ENCODE results near the gene PKP2. TPM values are rescaled to one million over a fixed set of nuclear protein-coding genes. Genes with fewer than 3 reads are reported as not detected.

Gene PKP2
- total and polyA plus RNA-seq, 4 donors, result 0.91 to 10.4 (median 3.8) TPM

DNA sequence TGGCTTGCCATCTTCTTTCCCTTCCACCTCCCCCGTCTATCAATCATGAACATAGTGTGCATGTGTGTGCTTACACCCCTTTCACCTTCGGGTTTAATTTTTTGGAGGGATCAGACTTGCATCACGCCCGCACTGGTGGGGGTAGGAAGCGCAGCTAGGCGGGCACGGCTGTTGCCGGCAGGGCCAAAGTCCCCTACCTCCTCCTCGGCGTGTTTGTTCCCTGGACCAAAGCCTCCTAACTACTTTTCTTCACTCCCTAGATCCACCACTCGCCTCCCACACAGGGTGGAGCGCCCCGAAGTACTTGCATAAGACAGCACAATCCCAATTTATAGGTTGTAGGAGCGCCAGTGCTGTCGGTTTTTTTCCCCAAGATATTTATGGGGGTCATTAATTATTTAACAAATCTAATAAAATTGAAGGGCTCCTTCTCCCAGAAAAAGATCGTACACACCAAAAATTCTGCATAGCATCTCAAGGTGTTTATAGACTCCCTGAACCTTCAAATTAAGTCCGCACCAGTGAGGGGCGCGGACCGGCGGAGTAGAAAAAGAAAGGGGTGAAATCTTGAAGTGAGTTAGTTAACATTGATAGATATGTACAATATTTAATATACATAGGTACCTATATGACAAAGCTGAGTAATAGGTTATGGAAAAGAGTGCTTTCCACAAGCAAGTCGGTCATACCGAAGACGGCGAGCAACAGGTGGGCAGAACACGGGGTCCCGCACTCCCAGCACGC lies 717 bp downstream of the PKP2 start:
- peaks cover 0 to 40% (median 13%) of the 10 kb centered on the region in 3 donors for H3K27me3 ChIP-seq (ENCODE audit: control insufficient read depth in 3 of 3, insufficient read depth in 3 of 3, low read length in 2 of 3)
- H3K4me3 ChIP-seq, result peak overlapping the region; percentile 49
- ATAC-seq (ENCODE audit: insufficient read depth, low FRiP score) (no peak), DNase-seq (no peak)
- H3K36me3 ChIP-seq (ENCODE audit: control insufficient read depth in 4 of 4, insufficient read depth in 4 of 4, low read length in 4 of 4), result no peaks in the 10 kb centered on the region
- H3K27ac ChIP-seq (ENCODE audit: low read depth in 1 of 2, low read length in 1 of 2), result peak overlapping the region in 1 of 2 donors; percentile 84
- peaks cover 0 to 2% (median 0%) of the 10 kb centered on the region in 4 donors for H3K9me3 ChIP-seq (ENCODE audit: control insufficient read depth in 4 of 4, insufficient read depth in 3 of 4, low read length in 3 of 4)
- H3K4me1 ChIP-seq (ENCODE audit: control insufficient read depth in 5 of 5, insufficient read depth in 5 of 5, low read length in 5 of 5), result peaks cover 0 to 25% (median 10%) of the 10 kb centered on the region in 5 donors
- WGBS, 2 donors, result 5 to 6% methylated on average over 28 of the region's 28 CpGs
- TF ChIP-seq, protein P1, sequence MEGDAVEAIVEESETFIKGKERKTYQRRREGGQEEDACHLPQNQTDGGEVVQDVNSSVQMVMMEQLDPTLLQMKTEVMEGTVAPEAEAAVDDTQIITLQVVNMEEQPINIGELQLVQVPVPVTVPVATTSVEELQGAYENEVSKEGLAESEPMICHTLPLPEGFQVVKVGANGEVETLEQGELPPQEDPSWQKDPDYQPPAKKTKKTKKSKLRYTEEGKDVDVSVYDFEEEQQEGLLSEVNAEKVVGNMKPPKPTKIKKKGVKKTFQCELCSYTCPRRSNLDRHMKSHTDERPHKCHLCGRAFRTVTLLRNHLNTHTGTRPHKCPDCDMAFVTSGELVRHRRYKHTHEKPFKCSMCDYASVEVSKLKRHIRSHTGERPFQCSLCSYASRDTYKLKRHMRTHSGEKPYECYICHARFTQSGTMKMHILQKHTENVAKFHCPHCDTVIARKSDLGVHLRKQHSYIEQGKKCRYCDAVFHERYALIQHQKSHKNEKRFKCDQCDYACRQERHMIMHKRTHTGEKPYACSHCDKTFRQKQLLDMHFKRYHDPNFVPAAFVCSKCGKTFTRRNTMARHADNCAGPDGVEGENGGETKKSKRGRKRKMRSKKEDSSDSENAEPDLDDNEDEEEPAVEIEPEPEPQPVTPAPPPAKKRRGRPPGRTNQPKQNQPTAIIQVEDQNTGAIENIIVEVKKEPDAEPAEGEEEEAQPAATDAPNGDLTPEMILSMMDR (IDR thresholded peaks at IDR 0.05; ENCODE audit: control extremely low read depth, extremely low read depth), result no peak
- no peak overlapping the region for H3K9ac ChIP-seq (ENCODE audit: insufficient read depth in 1 of 2, low read length in 2 of 2)

DNA sequence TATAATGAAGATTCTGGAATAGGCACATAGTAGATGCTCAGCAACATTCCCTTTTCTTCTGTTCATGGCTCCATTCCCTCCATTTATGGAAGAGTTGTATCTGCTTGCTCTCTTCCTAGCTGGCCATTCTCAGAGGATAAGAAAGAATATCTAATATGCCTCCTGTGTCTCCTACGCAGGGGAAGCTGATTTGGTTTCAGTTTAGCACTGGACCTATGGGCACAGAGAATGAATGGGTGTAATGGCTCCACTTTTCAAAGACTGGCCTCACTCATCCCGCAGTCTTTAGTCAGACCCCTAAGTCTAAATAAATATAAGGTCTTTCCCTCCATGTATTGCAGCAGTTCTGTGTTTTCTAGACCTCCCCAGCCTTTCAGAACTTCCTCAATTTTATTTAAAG lies 2.0 kb downstream of the PKP2 start:
- Histone ChIP-seq H3K4me3 (no peak overlapping the region), H3K9me3 (ENCODE audit: control insufficient read depth in 4 of 4, insufficient read depth in 3 of 4, low read length in 3 of 4) (peaks cover 0 to 2% (median 0%) of the 10 kb centered on the region in 4 donors), H3K27me3 (ENCODE audit: control insufficient read depth in 3 of 3, insufficient read depth in 3 of 3, low read length in 2 of 3) (peaks cover 0 to 37% (median 8%) of the 10 kb centered on the region in 3 donors), H3K27ac (ENCODE audit: low read depth in 1 of 2, low read length in 1 of 2) (peak overlapping the region in 1 of 2 donors; percentile 97), H3K9ac (ENCODE audit: insufficient read depth in 1 of 2, low read length in 2 of 2) (no peak overlapping the region), H3K4me1 (ENCODE audit: control insufficient read depth in 5 of 5, insufficient read depth in 5 of 5, low read length in 5 of 5) (peaks cover 4 to 25% (median 10%) of the 10 kb centered on the region in 5 donors), H3K36me3 (ENCODE audit: control insufficient read depth in 4 of 4, insufficient read depth in 4 of 4, low read length in 4 of 4) (no peaks in the 10 kb centered on the region)
- 44 to 46% methylated on average over 2 of the region's 2 CpGs for WGBS, 2 donors
- ATAC-seq (ENCODE audit: insufficient read depth, low FRiP score), result no peak
- TF ChIP-seq, protein P1 (IDR thresholded peaks at IDR 0.05; ENCODE audit: control extremely low read depth, extremely low read depth), result no peak
- DNase-seq, result no peak

DNA sequence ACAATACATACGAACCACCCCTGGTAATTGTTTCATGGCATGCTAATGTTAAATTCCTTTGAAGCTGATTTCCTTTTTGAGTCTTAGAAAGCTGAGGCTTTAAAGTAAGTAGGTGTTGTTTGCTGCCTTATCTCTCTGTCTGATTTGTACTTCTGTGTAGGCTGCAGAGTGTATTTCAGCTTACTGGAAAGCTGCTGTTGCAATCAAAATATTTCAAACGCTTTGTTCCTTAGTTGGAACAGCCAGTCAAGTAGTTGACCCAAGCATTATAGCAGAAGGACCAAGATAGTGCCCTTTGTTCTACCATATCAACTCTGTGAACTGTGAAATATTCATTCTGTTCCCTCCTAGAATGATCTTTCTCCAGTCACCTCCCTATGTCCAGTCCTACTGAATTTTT lies 3.1 kb downstream of the PKP2 start:
- TF ChIP-seq, protein P1 (IDR thresholded peaks at IDR 0.05; ENCODE audit: control extremely low read depth, extremely low read depth), result no peak
- DNase-seq (peak in 2 of 3 donors; percentile 41 to 46), ATAC-seq (ENCODE audit: insufficient read depth, low FRiP score) (no peak)
- peaks cover 8 to 25% (median 14%) of the 10 kb centered on the region in 5 donors for H3K4me1 ChIP-seq (ENCODE audit: control insufficient read depth in 5 of 5, insufficient read depth in 5 of 5, low read length in 5 of 5)
- H3K36me3 ChIP-seq (ENCODE audit: control insufficient read depth in 4 of 4, insufficient read depth in 4 of 4, low read length in 4 of 4), result no peaks in the 10 kb centered on the region
- peak overlapping the region in 1 of 2 donors; percentile 17 for H3K9ac ChIP-seq (ENCODE audit: insufficient read depth in 1 of 2, low read length in 2 of 2)
- peaks cover 0 to 2% (median 0%) of the 10 kb centered on the region in 4 donors for H3K9me3 ChIP-seq (ENCODE audit: control insufficient read depth in 4 of 4, insufficient read depth in 3 of 4, low read length in 3 of 4)
- 19 to 28% methylated on average over 2 of the region's 2 CpGs for WGBS, 2 donors
- peak overlapping the region in 1 of 2 donors; percentile 97 for H3K27ac ChIP-seq (ENCODE audit: low read depth in 1 of 2, low read length in 1 of 2)
- H3K4me3 ChIP-seq, result no peak overlapping the region
- peaks cover 0 to 37% (median 8%) of the 10 kb centered on the region in 3 donors for H3K27me3 ChIP-seq (ENCODE audit: control insufficient read depth in 3 of 3, insufficient read depth in 3 of 3, low read length in 2 of 3)
